WI38 (cell line): ENCODE results near the gene CYB5R4.

Experiments
- H3K4me3 ChIP-seq: 2 replicates; pipeline ENCODE4 v1.5.1; 2011; ENCODE audit warnings: low read depth, mild to moderate bottlenecking, control low read depth, low read length
- CTCF ChIP-seq: IDR thresholded peaks from 2 replicates; pipeline ENCODE4 v1.5.1; 2012; ENCODE audit warnings: low read depth, mild to moderate bottlenecking, control low read depth, low read length

CYB5R4 gene

GRCh38 chr6:84003131-84003530 lies 143.6 kb downstream of the CYB5R4 start:
- no peak for TF ChIP-seq CTCF
- H3K4me3 ChIP-seq: no peak overlapping the region

GRCh38 chr6:84003654-84004053 lies 144.2 kb downstream of the CYB5R4 start:
- H3K4me3 ChIP-seq: no peak overlapping the region
- TF ChIP-seq CTCF: no peak

- no peak overlapping the region for H3K4me3 ChIP-seq
- TF ChIP-seq CTCF: no peak
These were observed 148.4 kb downstream of the CYB5R4 start for GRCh38 chr6:84007871-84008270.

- TF ChIP-seq CTCF: no peak
- no peak overlapping the region for H3K4me3 ChIP-seq
These were observed 153.9 kb downstream of the CYB5R4 start for GRCh38 chr6:84013354-84013753.

GRCh38 chr6:84013931-84014330 lies 154.4 kb downstream of the CYB5R4 start:
- no peak for TF ChIP-seq CTCF
- H3K4me3 ChIP-seq: no peak overlapping the region

- H3K4me3 ChIP-seq: no peak overlapping the region
- no peak for TF ChIP-seq CTCF
These were observed 156.5 kb downstream of the CYB5R4 start for GRCh38 chr6:84016029-84016428.
